HCT116 (cell line): ENCODE data around the gene PRXL2A. TPM values are rescaled to one million over a fixed set of nuclear protein-coding genes. Genes with fewer than 3 reads are reported as not detected.

Experiments used
- ATAC-seq: fragments of 200-7000 bp; cut with Tn5 transposase; 2 replicates; pipeline ENCODE4 v1.9.1; 2020; ENCODE audit warnings: mild to moderate bottlenecking, moderate library complexity
- BruUV-seq: library from RNA; stranded (reverse); fragments of 400-500 nt; replicated peaks from 2 replicates; lab custom pipeline; 2021; lab: Mats Ljungman, UMichigan
- CTCF ChIA-PET: fragments of 300-600 bp; sonication (Branson Sonifier 250); formaldehyde crosslinking; loops from one replicate; lab custom pipeline; 2021; ENCODE audit warnings: antibody characterized with exemption; lab: Charles Lee
- POLR2A ChIA-PET: fragments of 300-600, 350-600 bp; sonication (Branson Sonifier 250); formaldehyde crosslinking; loops from one replicate; lab custom pipeline; 2021; ENCODE audit warnings: antibody characterized with exemption; lab: Charles Lee
- RAD21 ChIA-PET, 2 experiments: fragments of 300-600 bp; sonication (Branson Sonifier 250); formaldehyde crosslinking; loops; one replicate each; lab custom pipeline; 2023; ENCODE audit warnings: low total read pairs in 2 of 2; ENCODE audit not compliant: uncharacterized antibody in 2 of 2, unreplicated experiment in 2 of 2, low non-redundant PET in 1 of 2; lab: Charles Lee
- DNase-seq: peaks from one replicate; pipeline ENCODE4 v3.0.0-alpha.2; 2010; ENCODE audit warnings: low read depth, low spot score
- H2AFZ ChIP-seq: fragments of 200-600 bp; shearing (Covaris generic), sonication (generic); 2 replicates; pipeline ENCODE4 v1.6.1; 2017; ENCODE audit warnings: low read depth, mixed run types, mixed read lengths, antibody characterized with exemption, low read length; ENCODE audit not compliant: poor library complexity, severe bottlenecking
- H3K27ac ChIP-seq: 2 replicates; pipeline ENCODE4 v1.5.1; 2012; ENCODE audit warnings: low read depth, low read length
- H3K27me3 ChIP-seq: fragments of 200-600 bp; sonication (generic); 2 replicates; pipeline ENCODE4 v1.6.1; 2016; ENCODE audit warnings: mixed run types, low read length, mixed read lengths; ENCODE audit not compliant: insufficient read depth
- H3K36me3 ChIP-seq, 2 experiments: fragments of 200-500 bp in 1 of 2; fragments of 200-600 bp in 1 of 2; sonication (Bioruptor generic) in 1 of 2; sonication (generic) in 1 of 2; 2 replicates each; pipeline versions ENCODE4 v1.5.1 to v1.6.1; 2014 to 2016; ENCODE audit warnings: low read length in 2 of 2, inconsistent platforms in 1 of 2, mixed read lengths in 1 of 2, mixed run types in 1 of 2; ENCODE audit not compliant: insufficient read depth in 2 of 2, control insufficient read depth in 1 of 2
- H3K4me1 ChIP-seq, 2 experiments: fragments of 200-600 bp in 1 of 2; sonication (generic) in 1 of 2; 2 replicates each; pipeline versions ENCODE4 v1.5.1 to v1.6.1; 2012 to 2017; ENCODE audit warnings: low read length in 2 of 2, inconsistent platforms in 1 of 2, mild to moderate bottlenecking in 1 of 2, mixed read lengths in 1 of 2, mixed run types in 1 of 2, moderate library complexity in 1 of 2; ENCODE audit not compliant: insufficient read depth in 2 of 2, control insufficient read depth in 1 of 2
- H3K4me2 ChIP-seq: fragments of 200-600 bp; sonication (generic); 2 replicates; pipeline ENCODE4 v1.6.1; 2017; ENCODE audit warnings: mixed run types, low read length, mixed read lengths
- H3K4me3 ChIP-seq, 2 experiments: fragments of 200-600 bp in 1 of 2; sonication (generic) in 1 of 2; replicated peaks in 1 of 2; 2 replicates each; pipeline ENCODE4 v1.5.1; 2011 to 2016; ENCODE audit warnings: low read length in 2 of 2, control low read depth in 1 of 2, low read depth in 1 of 2, mild to moderate bottlenecking in 1 of 2, mixed read lengths in 1 of 2, mixed run types in 1 of 2
- H3K79me2 ChIP-seq: fragments of 200-600 bp; sonication (generic); 2 replicates; pipeline ENCODE4 v1.6.1; 2017; ENCODE audit warnings: mild to moderate bottlenecking, mixed run types, low read length, moderate library complexity, mixed read lengths; ENCODE audit not compliant: insufficient read depth
- H3K9ac ChIP-seq: fragments of 200-600 bp; sonication (generic); 2 replicates; pipeline ENCODE4 v1.6.1; 2016; ENCODE audit warnings: low read length, mixed read lengths
- H3K9me2 ChIP-seq: fragments of 200-600 bp; sonication (generic), shearing (Covaris generic); 2 replicates; pipeline ENCODE4 v1.6.1; 2017; ENCODE audit warnings: mixed run types, mild to moderate bottlenecking, moderate library complexity; ENCODE audit not compliant: insufficient read depth
- H3K9me3 ChIP-seq, 2 experiments: fragments of 200-500 bp in 1 of 2; fragments of 200-600 bp in 1 of 2; sonication (Bioruptor generic) in 1 of 2; sonication (generic) in 1 of 2; 2 replicates each; pipeline ENCODE4 v1.6.1; 2014 to 2017; ENCODE audit warnings: low read length in 2 of 2, mixed read lengths in 2 of 2, inconsistent platforms in 1 of 2, low read depth in 1 of 2, mild to moderate bottlenecking in 1 of 2, mixed run types in 1 of 2, moderate library complexity in 1 of 2; ENCODE audit not compliant: control insufficient read depth in 1 of 2, insufficient read depth in 1 of 2
- H4K20me1 ChIP-seq: fragments of 200-600 bp; sonication (generic), shearing (Covaris generic); 2 replicates; pipeline ENCODE4 v1.6.1; 2017; ENCODE audit warnings: mixed run types, mild to moderate bottlenecking, moderate library complexity; ENCODE audit not compliant: insufficient read depth
- CBX3 ChIP-seq: IDR thresholded peaks from 2 replicates; pipeline ENCODE4 v1.6.1; 2012; ENCODE audit warnings: low read depth
- ELF1 ChIP-seq: IDR thresholded peaks from 2 replicates; pipeline ENCODE4 v1.6.1; 2012; ENCODE audit warnings: low read depth, borderline replicate concordance
- EZH2phosphoT487 ChIP-seq: fragments of 200-600 bp; IDR thresholded peaks from 2 replicates; pipeline ENCODE4 v1.6.1; 2018; ENCODE audit warnings: antibody characterized with exemption, borderline replicate concordance
- FOSL1 ChIP-seq: IDR thresholded peaks from 2 replicates; pipeline ENCODE4 v1.6.1; 2012; ENCODE audit warnings: low read depth
- JUND ChIP-seq: IDR thresholded peaks from 2 replicates; pipeline ENCODE4 v1.6.1; 2012
- POLR2AphosphoS5 ChIP-seq: IDR thresholded peaks from 2 replicates; pipeline ENCODE4 v1.6.1; 2011; ENCODE audit warnings: mild to moderate bottlenecking, low read depth, low read length, moderate library complexity
- RAD21 ChIP-seq: IDR thresholded peaks from 2 replicates; pipeline ENCODE4 v1.6.1; 2012; ENCODE audit warnings: low read depth, mild to moderate bottlenecking
- REST ChIP-seq: IDR thresholded peaks from 2 replicates; pipeline ENCODE4 v1.6.1; 2012; ENCODE audit warnings: low read depth
- SP1 ChIP-seq: IDR thresholded peaks from 2 replicates; pipeline ENCODE4 v1.6.1; 2012; ENCODE audit warnings: low read depth
- SRF ChIP-seq: IDR thresholded peaks from 2 replicates; pipeline ENCODE4 v1.6.1; 2012; ENCODE audit warnings: low read depth
- YY1 ChIP-seq: IDR thresholded peaks from 2 replicates; pipeline ENCODE4 v1.6.1; 2011; ENCODE audit warnings: low read length, low read depth, moderate library complexity, mild to moderate bottlenecking; ENCODE audit not compliant: insufficient replicate concordance; ENCODE audit errors: extremely low read depth
- ZFX ChIP-seq: fragments of 450-650 bp; IDR thresholded peaks from 2 replicates; pipeline ENCODE4 v1.6.1; 2017
- ZNF274 ChIP-seq: fragments of 200-500 bp; sonication (Bioruptor generic); IDR thresholded peaks from 2 replicates; pipeline ENCODE4 v1.6.1; 2014; ENCODE audit warnings: mild to moderate bottlenecking, low read depth, low read length, inconsistent platforms
- intact Hi-C: fragments of 100-400 bp; cut with micrococcal nuclease; formaldehyde crosslinking; loops from 2 replicates; pipeline ENCODE4 v1.10.0; 2022
- total RNA-seq: library from RNA; stranded (reverse); gene quantifications from one replicate; pipeline ENCODE4 v1.2.1, GENCODE V29; 2021; ENCODE audit not compliant: unreplicated experiment
- TF ChIP-seq, protein P1 (sequence below): IDR thresholded peaks from 2 replicates; pipeline ENCODE4 v1.6.1; 2012

The PRXL2A gene
- total RNA-seq, 1 experiment from 2014 or later: 4.9 TPM

- Histone ChIP-seq H3K4me1 (peaks cover 7 to 22% of the 10 kb centered on the region in 2 experiments; a peak in 3 of 4 replicates), H3K36me3 (no peaks in the 10 kb centered on the region), H3K27ac (peak overlapping the region; percentile 27; the same call in 1 of the 2 replicates), H2AFZ (peak overlapping the region; percentile 4), H3K9ac (peak overlapping the region; percentile 0; the same call in 1 of the 2 replicates), H3K9me2 (no peaks in the 10 kb centered on the region), H3K9me3 (no peaks in the 10 kb centered on the region), H3K27me3 (no peaks in the 10 kb centered on the region), H3K4me2 (peak overlapping the region; percentile 52), H3K79me2 (no peaks in the 10 kb centered on the region), H3K4me3 (no peak overlapping the region), H4K20me1 (no peaks in the 10 kb centered on the region)
- no TSS peak for BruUV-seq
- DNase-seq (peak; percentile 76), ATAC-seq (peak; percentile 96)
- TF ChIP-seq ELF1 (no peak), SRF (no peak), CBX3 (peak; percentile 76; the same call in 1 of the 2 replicates), FOSL1 (peak; percentile 94), ZFX (no peak), JUND (peak; percentile 88), POLR2AphosphoS5 (peak; percentile 27; the same call in 1 of the 2 replicates), SP1 (peak; percentile 79), RAD21 (no peak)
- TF ChIP-seq, protein P1, sequence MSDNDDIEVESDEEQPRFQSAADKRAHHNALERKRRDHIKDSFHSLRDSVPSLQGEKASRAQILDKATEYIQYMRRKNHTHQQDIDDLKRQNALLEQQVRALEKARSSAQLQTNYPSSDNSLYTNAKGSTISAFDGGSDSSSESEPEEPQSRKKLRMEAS: peak; percentile 62; the same call in 1 of the 2 replicates
- CTCF ChIA-PET: interaction anchor here (0.9 to 1.6 kb wide), 3 partner anchors 21 to 51 kb away, joined by 3 to 4 read pairs (median 3); no protein-coding TSS in a partner anchor
- RAD21 ChIA-PET: no interaction called here
- POLR2A ChIA-PET: interaction anchor here (0.9 kb wide), 1 partner anchor 9 kb away, joined by 3 read pairs; no protein-coding TSS in a partner anchor
- intact Hi-C loops: no loop called here
Observed at GRCh38 chr10:80429521-80429973, 21.2 kb downstream of the PRXL2A start.

DNA sequence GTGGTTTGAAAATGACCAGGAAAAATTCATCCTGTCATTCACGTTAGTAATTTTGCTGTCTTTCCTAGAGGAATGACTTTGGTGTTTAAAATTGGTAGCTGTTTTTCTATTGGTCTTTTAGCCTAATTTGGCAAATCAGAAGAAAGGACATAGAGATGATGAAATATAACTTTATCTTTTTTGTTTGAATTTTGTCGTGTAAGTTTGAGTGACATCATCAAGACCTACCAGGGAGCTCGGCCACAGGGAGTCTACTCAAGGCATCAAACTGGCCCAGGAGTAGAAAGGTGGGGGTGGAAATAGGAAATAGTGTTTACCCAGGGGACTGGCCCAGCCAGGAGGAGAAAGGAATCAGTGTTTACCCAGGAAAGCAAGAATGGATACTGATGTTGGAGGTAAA is 24.8 kb downstream of the PRXL2A start:
- H4K20me1 ChIP-seq: no peaks in the 10 kb centered on the region
- H3K27ac ChIP-seq: no peak overlapping the region
- H3K9me2 ChIP-seq: no peaks in the 10 kb centered on the region
- ChIA-PET CTCF (no interaction called here), POLR2A (no interaction called here), RAD21 (interaction anchor here in 1 of 2 experiments (0.8 kb wide), 1 partner anchor 73 kb away, joined by 3 read pairs; no protein-coding TSS in a partner anchor)
- no peak for TF ChIP-seq ZNF274
- TF ChIP-seq SRF: no peak
- TF ChIP-seq REST: no peak
- no peak for TF ChIP-seq JUND
- TF ChIP-seq EZH2phosphoT487: no peak
- no peak for TF ChIP-seq YY1
- TF ChIP-seq CBX3: no peak
- ATAC-seq (no peak), DNase-seq (no peak)
- intact Hi-C loops: no loop called here
- no TSS peak for BruUV-seq
- H3K4me2 ChIP-seq: no peak overlapping the region
- H2AFZ ChIP-seq: no peak overlapping the region
- no peaks in the 10 kb centered on the region for H3K9me3 ChIP-seq
- no peaks in the 10 kb centered on the region for H3K27me3 ChIP-seq
- H3K79me2 ChIP-seq: no peaks in the 10 kb centered on the region
- H3K4me1 ChIP-seq: peaks cover 7 to 22% of the 10 kb centered on the region in 2 experiments; a peak in 3 of 4 replicates
- no peak overlapping the region for H3K4me3 ChIP-seq
- H3K9ac ChIP-seq: no peak overlapping the region
- no peaks in the 10 kb centered on the region for H3K36me3 ChIP-seq
